ENCODE results near the gene POLG. TPM values are rescaled to one million over a fixed set of nuclear protein-coding genes. Genes with fewer than 3 reads are reported as not detected.
A peak's percentile ranks its signal among the peaks of the same experiment; 100 is the strongest.

The POLG gene
- total RNA-seq, result 39.7 TPM
- long read RNA-seq, full-length matches to known transcripts, result 25 of 40 reads
- long read RNA-seq, partial matches to known transcripts, result 10 of 40 reads
- long read RNA-seq, other reads (novel, unspliced or antisense), result 5 of 40 reads

DNA sequence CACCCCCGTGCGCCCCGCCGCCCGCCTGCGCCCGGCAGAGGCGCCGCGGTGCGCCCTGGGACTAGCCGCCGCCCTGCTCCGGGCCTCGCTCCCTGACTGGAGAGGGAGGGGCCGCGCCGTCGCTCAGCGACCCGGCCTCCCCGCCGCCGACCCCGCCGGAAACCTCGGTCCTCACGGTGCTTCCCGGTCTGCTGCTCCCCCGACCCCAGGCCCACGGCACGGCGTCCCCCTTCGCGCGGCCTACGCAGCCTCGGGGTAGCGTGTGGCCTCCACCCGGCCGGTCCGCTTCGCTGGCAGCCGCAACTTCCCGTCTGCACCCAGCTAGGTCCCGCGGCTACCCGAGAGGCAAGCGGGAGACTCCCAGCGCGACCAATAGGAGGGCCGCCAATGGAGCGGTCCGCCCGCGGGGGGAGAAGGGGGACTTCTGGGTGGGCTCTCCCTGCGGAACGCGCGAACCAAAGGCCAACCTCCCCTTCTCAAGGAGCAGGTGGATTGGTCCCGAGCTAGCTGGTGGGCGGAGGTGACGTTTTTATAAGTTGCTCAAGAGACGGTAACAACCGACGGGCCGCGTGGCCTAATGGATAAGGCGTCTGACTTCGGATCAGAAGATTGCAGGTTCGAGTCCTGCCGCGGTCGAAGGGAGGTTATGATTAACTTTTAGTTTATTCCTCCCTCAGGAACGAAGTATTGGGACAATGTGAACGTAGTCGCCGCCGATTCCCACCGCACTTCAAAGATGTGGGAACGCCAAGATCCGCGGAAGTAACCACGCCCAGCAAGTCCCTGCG lies at the start of gene POLG:
POLG (minus strand) TSS at position 315 of the 788 bp plus-strand sequence. CDS start 1,070 bp downstream, outside the sequence.
- peak; percentile 97 for ATAC-seq
- intact Hi-C loops (cut with DNase I), result no loop called here
- peak; percentile 99 for DNase-seq (ENCODE audit: missing footprints)

DNA sequence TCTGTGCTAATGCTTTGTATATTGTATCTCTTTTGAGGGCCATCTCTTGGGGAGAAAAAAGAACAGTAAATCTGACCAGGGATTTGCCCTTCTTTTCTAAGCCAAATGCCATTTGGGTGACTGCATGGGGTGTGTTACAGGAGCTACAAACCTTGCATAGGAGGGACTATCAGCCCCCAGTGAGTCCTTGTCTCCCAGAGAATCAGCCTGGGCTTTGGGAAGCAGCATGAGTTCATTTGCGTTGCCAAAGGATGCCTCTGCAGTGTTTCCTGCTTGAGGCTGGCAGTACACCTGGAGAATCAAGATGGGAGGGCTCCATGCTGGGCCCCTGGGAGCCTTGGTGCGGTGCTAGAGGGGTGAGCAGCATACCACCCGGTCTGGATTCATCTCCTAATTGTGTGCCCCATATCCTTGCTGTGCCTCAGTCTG lies 49.6 kb upstream of the POLG start:
- ATAC-seq, result no peak
- intact Hi-C loops (cut with DNase I), result no loop called here
- DNase-seq (ENCODE audit: missing footprints), result no peak

DNA sequence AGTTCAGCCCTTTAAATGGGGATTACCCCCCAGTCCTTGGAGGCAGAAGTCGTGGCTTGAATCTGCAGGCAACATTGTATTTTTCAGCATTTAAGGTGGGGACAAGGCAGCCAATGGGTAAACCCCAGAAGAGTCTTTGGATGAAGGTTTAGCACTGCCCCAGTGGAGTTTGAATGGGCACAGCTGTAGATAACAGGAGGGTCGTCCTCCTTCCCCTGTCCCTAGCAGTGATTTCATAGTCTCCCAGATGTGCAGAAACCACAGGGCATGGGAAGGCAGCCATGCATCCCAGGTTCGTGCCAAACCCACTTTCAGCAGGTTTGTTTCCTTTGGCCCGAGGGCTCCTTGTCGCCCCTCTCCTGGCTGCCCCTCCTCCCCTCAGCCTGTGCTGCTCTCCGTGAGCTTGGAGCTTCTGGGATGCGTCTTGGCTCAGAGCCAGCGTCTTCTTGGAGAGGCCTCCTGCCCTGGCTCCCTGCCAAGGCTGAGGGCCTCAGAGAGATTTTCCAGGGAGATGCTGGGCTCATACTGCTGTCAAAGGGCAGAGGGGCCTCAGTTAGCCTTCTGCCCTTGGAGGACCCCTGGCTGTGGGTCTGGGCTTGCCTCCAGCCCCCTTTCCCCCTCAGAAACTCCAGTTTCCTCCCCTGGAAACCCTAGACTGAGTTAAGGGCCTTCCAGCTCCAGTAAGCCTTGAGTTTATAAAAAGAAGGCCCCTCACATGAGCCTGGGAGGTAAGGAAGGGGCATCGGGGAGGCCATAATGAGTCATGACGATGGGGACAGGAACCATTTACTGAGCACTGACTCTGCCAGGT lies 48.9 kb upstream of the POLG start:
- intact Hi-C loops (cut with DNase I), result no loop called here
- DNase-seq (ENCODE audit: missing footprints) (no peak), ATAC-seq (no peak)

DNA sequence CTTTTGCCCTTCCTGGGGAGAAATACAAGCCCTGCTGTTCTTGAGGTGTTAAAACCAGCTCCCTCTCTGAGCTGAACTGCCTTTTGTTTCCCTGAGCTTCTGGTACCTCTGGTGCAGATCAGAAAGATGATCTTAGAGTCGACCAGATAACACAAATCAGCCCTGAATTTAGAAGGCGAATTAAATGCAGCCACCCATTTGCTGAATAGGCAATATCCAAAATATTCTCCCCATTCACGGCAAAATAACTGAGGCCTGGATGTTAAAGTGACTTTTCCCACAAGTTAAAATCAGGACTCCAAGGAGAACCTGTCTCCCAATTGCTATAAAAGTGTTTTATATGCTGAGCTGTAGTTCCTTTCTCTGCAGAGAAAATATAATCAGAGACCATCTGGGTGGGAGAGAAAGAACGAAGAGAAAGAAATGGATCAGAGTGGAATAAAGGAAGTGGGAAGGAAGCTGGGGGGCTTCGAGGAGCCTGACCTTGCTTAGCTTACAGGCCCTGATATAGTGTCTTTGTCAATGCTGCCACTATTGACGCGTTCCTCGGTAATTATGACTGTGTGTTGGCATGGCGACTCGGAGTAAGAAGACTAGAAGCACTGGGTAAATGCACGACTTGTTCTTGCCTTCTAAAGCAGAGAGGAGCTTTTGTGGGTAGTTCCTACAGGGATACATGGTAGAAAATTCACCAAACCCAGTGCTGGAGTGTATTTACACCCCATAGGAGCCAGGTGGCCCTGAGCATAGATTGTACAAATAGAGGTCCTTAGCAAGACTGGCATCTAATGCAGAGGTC lies 47.5 kb upstream of the POLG start:
- ATAC-seq (no peak), DNase-seq (ENCODE audit: missing footprints) (no peak)
- intact Hi-C loops (cut with DNase I), result no loop called here

DNA sequence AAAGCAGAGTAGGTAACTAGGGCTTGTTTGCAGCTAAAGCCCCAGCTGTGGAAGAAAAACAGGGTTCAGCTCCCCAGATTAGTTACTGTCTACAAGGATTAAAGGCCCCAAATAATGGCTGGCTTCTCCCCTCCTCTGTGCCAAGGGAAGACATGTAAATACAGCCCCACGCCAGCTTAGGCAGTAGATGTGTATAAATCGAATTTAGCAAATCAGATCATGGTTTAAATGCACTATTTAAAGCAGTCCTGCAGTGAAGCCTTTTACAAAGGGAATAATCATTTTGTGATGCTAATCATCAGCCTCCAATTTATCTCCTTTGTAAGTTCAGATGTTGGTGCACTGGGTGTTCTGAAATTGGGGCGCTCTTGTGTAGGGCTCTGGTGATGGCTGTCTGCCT lies 46.7 kb upstream of the POLG start:
- DNase-seq (ENCODE audit: missing footprints), result no peak
- no peak for ATAC-seq
- intact Hi-C loops (cut with DNase I), result no loop called here

DNA sequence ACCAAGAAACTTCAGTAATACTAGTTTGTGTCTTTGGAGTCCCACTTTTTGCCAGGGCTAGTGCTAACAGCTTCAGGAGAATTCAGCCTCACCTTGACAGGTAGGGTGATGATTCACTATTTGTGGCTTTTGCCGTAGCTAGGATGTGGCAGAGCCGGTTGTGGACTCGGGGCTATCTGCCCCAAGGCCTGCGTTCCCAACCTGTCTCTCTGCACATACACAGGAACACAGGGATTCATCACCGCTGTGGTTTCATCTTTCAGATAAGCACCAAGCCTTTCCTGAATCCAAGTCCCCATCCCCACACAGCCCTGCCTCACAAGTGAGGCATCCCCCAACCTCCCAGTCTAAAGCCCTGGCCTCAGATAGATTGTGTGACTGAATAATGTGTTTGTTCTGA lies 45.2 kb upstream of the POLG start:
- intact Hi-C loops (cut with DNase I), result no loop called here
- no peak for DNase-seq (ENCODE audit: missing footprints)
- ATAC-seq, result no peak

DNA sequence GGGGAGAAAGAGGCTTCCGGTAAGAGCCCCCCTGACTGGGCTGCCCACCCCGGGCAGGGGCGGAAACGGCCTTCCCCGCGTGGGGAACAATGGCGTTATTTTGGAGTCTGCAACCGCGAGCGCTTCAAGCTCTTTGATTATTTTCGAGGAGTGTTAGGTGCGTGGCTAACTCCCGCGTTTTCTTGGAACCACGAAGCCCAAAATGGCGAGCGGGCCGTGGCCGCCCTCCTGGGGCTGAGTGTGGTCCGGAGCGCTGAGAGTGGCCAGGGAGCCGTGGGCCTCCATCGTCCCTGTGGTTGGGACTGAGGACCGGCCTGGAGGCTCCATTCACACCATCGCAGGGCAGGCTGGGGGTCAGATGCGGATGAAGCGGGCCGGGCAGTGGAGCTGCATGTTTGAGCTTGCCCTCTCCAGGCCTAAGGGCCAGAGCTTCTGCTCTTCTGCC lies 44.6 kb upstream of the POLG start:
- no peak for ATAC-seq

DNA sequence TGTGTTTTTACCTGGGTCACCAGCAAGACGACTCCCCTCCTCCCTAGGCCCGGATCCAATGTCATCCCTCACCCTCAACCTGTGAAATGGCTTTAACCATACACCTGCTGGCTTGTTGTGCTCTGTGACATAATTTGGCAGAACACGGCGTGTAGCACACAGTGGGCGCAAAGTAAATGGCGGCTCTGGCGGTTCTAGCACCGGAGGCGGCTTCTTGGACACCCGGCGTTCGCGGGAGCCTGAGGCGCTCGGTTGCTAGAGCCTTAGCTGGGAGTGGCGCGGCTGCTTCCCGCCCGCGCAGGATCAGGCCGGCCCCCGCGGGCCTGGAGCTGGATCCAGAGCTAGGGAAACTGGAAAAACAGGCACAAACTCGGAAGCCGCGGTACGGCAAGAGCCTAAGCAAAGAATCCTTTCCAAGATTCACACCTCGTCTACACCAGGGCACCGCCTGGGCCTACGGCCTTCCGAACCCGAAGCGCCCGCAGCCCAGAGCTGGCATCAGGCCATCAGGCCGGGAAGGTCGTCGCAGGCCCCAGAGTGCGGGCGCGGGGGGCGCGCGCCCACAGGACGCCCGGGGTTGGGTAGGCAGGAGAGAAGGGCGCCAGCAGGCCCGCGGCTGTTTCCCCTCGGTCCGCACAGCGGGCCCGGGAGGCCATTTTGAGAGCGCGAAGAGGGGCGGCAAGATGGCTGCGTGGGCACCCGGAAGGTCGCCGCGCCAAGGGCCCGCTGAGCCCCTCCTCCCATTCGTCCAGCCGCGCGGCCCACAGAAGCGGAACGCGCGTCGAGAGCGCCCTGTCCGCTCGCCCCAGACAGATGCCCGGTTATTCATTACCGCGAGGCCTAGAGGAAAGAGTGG lies 43.9 kb upstream of the POLG start:
- ATAC-seq, result peak; percentile 69
- intact Hi-C loops (cut with DNase I), result no loop called here
- DNase-seq (ENCODE audit: missing footprints), result no peak

More for the DNA sequence above, 44.6 kb upstream of the POLG start:
- DNase-seq (ENCODE audit: missing footprints), result no peak
- intact Hi-C loops (cut with DNase I), result no loop called here

DNA sequence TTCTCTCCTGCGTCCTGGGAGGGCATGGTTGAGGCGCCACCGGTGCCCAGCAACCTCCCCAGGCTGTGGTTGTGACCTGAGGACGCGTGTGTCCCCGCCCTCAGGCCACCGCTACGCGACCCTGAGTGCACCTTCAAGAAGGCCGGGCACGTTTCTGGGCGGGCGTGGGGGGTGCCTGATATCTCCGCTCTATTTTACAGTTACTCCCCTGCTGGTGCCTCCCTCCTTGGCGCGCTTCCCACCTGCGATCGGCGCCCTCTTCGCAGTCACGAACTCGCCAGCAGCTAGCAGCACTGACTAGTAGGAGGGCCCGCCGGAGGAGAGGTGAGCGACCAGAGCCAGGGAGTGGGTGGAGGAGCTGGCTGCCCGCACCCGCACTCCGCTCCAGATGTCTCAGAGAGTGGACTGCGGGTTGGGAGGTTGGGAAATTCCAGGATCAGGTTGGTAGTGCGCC lies 43.2 kb upstream of the POLG start:
- intact Hi-C loops (cut with DNase I), result no loop called here
- no peak for ATAC-seq
- no peak for DNase-seq (ENCODE audit: missing footprints)

DNA sequence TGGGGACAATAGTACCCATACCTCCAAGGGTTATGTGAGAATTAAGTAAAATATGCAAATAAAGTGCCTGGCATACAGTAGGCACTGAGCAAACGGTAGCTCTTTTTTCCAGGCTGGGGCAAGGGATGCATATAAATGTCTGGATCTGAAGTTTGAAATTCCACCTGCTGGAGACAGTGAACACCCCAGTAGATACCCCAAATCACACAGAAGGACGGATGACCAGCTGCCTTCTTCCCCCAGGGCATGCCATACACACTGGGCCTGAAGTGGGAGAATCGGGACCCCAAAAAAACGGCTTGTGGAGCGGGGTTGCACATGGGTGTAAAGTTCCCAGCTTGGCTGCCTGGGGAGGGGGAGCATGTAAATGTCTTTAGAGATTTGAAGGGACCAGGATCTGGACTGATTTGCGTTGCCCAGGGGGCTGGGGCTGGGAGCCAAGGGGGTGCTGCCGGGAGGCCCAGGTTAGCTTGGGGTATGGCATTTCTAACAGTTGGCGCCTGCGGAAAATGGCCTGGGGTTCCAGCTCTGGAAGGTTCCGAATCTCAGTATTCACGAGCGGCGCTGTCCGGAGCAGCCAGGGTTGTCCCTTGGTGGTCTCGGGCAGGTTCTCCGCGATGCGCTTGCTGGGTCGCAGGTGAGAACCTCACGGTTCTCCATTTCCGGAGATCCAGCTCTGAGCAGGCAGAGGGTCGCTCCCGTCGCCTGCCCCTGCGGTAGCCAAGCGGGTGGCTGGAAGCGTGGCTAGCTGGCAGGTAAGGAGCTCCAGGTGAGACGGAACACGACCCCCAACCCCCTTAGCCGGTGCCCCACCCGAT lies 42.6 kb upstream of the POLG start:
- no peak for DNase-seq (ENCODE audit: missing footprints)

DNA sequence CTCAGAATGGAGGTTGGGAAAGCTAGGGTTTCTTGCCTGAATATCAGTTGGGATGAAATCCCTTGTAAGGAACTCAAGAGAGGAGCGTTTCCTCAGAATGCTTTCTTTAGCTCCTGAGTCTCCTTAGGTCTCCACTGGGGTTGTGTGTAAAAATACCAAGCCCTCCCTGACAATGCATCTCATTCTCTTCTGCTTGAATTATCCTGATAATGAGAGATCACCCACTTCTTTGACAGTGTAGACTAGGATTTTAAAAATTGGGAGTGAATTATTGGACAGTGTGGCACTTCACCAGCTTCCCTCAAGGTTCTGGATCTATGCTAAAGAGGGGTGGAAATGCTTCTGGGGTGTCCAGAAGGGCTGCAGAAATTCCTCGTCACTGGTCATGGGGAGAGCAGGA lies 41.8 kb upstream of the POLG start:
- DNase-seq (ENCODE audit: missing footprints) (no peak), ATAC-seq (no peak)
- intact Hi-C loops (cut with DNase I), result no loop called here

More for the DNA sequence above, 42.6 kb upstream of the POLG start:
- intact Hi-C loops (cut with DNase I), result no loop called here
- ATAC-seq, result no peak

DNA sequence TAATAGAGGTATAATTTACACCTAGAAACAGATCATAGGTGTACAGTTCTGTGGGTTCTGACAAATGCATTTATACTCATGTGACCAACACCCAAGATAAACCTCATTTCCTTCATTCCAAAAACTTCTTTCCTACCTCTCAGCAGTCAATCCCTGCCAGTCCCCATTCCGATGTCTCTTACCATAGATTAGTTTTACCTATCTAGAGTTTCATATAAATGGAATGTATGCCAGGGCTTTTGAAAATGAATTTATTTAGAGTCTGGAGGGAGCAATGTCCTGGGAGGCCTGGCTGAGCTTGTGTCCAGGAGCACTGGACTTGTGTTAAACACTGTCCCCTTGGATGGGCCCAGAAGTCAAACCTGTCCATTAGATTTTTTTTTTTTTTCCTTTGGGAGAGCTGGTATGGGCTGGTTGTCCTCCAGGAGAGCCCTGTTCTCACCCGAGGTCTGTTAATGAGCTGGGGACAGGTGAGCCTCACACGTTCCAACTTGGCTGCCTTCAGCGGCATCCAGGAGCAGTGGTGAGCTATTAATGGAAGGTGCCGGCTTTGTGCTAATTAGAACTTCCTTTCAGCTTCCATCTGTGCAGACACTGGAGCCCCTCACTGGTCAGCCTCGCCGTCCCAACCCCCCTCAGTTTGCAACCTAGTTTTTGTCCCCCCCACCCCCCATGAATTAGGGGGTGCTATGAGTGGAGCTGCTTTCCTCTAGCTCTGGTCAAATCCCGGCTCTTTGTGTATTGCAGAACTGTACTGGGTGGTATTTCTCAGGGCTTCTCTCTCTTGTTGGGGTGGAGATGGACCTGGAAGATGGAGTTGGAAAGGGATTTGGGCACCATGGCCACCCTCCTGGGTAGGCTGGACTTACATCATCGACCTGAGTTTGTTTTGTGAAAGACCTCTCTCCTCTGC lies 40.7 kb upstream of the POLG start:
- intact Hi-C loops (cut with DNase I), result no loop called here
- DNase-seq (ENCODE audit: missing footprints), result no peak
- ATAC-seq, result no peak

DNA sequence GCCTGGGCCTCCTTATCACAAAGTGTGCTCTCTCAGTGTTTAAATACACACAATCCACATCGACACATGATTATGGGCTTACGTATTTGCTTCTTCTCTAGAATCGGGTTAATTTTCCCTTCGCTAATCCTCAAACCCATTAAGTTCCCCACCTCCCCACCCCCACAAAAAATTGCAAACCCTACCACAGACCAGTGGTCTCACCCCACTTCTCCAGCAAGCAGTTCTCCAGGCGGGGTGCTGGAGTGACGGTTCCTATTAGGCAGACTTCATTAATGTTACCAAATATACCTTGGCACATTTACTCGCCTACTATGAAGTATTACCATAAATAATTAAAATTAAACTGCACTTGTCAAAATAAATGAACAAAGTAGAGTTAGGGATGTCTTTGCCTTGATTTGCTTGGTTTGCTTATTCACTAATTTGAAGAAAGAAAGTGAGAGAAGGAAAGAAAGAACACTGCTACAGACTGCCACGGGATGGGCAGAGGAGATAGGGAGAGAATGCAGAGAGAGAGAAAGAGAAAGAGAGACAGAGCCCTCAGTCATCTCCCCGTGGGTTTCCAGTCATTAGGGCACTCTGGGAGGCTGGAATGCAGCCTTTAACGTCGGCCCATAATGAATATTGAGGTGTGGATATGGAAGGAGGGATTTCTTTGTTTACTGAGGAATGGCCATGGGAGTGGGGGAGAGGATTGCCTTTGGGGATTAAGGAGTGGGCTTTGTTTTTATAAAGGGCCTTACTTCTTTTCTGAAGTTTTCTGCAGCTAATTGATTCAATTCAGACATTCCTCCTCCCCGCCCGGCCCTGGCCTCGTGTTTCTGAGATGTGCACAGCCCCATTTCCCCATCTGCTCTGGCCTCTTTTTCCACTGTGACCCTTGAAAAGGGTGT lies 39.7 kb upstream of the POLG start:
- no peak for ATAC-seq
- intact Hi-C loops (cut with DNase I), result no loop called here
- no peak for DNase-seq (ENCODE audit: missing footprints)

DNA sequence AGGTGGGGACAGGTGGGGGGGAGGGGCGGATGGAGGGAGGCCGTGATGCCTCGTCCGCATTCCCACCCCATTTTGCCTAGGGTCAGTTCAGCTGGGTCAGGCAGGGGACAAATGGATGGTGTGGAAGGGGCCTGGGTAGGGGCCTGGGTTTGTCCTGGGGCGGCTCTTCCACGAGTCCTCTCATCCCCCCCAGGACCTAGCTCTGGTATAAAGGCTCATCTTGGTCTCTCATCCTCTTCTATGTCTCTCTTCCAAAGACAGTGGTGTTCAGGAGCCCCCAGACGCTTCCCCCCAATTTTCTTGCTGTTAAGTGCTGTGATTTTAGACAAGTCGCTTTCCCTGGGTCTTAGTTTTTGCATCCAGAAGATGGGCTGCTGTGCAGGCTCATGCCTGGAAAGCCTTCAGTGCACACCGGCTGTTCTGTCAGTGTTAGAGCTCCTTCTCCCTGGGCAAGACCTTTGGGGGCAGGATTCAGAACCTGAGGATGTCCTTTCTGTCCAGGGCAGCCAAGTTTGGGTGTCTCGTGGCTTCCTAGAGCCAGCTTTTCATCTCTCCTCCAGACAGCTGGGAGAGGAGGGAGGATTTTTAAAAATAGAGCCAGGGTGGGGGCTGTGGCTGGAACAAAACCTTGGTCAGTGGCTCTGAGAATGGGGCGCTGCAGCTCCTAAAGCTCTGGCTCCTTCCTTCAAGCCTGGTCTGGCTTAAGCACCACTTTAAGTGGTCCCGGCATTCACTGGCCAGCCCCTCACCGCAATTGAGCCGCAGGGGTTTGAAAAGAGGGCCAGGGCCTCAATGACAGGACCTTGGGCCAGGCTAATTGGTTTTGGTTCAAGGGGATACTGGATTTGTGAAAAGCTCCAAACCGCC lies 37.7 kb upstream of the POLG start:
- intact Hi-C loops (cut with DNase I), result no loop called here
- no peak for DNase-seq (ENCODE audit: missing footprints)
- ATAC-seq, result no peak

Measured in Right ventricle myocardium inferior (tissue), 1 donor.